GM23338 (cell line): ENCODE measurements around the gene TRIO. TPM values are rescaled to one million over a fixed set of nuclear protein-coding genes. Genes with fewer than 3 reads are reported as not detected.

Experiments used
- ATAC-seq: fragments of 200-7000 bp; cut with Tn5 transposase; 3 replicates; pipeline ENCODE4 v1.9.1; 2020
- DNase-seq: peaks from one replicate; pipeline ENCODE4 v3.0.0-alpha.2; 2015; ENCODE audit warnings: low spot score
- H2AFZ ChIP-seq: fragments of 200-600 bp; sonication (generic); 2 replicates; pipeline ENCODE4 v1.8.0; 2016; ENCODE audit warnings: antibody characterized with exemption, mild to moderate bottlenecking, moderate library complexity
- H3F3A ChIP-seq: fragments of 200-600 bp; sonication (generic); replicated peaks from 2 replicates; pipeline ENCODE4 v1.8.0; 2017; ENCODE audit warnings: antibody characterized with exemption, mixed run types, low read depth
- H3K27ac ChIP-seq: fragments of 200-600 bp; sonication (generic); 2 replicates; pipeline ENCODE4 v1.6.1; 2016; ENCODE audit warnings: low read depth
- H3K27me3 ChIP-seq: fragments of 200-600 bp; sonication (generic); 2 replicates; pipeline ENCODE4 v1.8.0; 2016; ENCODE audit warnings: mild to moderate bottlenecking, mixed run types, moderate library complexity; ENCODE audit not compliant: insufficient read depth
- H3K36me3 ChIP-seq: fragments of 200-600 bp; sonication (generic); 2 replicates; pipeline ENCODE4 v1.8.0; 2016; ENCODE audit warnings: mild to moderate bottlenecking; ENCODE audit not compliant: insufficient read depth
- H3K4me1 ChIP-seq: fragments of 200-600 bp; sonication (generic); 2 replicates; pipeline ENCODE4 v1.8.0; 2016; ENCODE audit warnings: mild to moderate bottlenecking, moderate library complexity; ENCODE audit not compliant: insufficient read depth
- H3K4me2 ChIP-seq: fragments of 200-600 bp; sonication (generic); 2 replicates; pipeline ENCODE4 v1.7.1; 2017; ENCODE audit warnings: mixed run types
- H3K4me3 ChIP-seq: fragments of 200-600 bp; sonication (generic); 2 replicates; pipeline ENCODE4 v1.6.1; 2016; ENCODE audit warnings: mixed run types
- H3K79me2 ChIP-seq: fragments of 200-600 bp; sonication (generic); replicated peaks from 2 replicates; pipeline ENCODE4 v1.8.0; 2017; ENCODE audit warnings: mild to moderate bottlenecking; ENCODE audit not compliant: insufficient read depth
- H3K9me2 ChIP-seq: fragments of 200-600 bp; sonication (generic); 2 replicates; pipeline ENCODE4 v1.8.0; 2017; ENCODE audit not compliant: insufficient read depth
- H4K20me1 ChIP-seq: fragments of 200-600 bp; sonication (generic); replicated peaks from 2 replicates; pipeline ENCODE4 v1.8.0; 2017; ENCODE audit warnings: mild to moderate bottlenecking; ENCODE audit not compliant: insufficient read depth
- H3K27ac Mint-ChIP-seq: 2 replicates; pipeline ENCODE4 v1.8.0; 2020; ENCODE audit warnings: inconsistent platforms, mild to moderate bottlenecking, moderate library complexity, mixed read lengths
- H3K27me3 Mint-ChIP-seq: 3 replicates; pipeline ENCODE4 v1.8.0; 2022; ENCODE audit warnings: low read depth, mild to moderate bottlenecking, moderate library complexity, mixed read lengths, inconsistent platforms; ENCODE audit not compliant: insufficient read depth, poor library complexity
- H3K36me3 Mint-ChIP-seq: 3 replicates; pipeline ENCODE4 v1.8.0; 2021; ENCODE audit warnings: low read depth, mild to moderate bottlenecking, inconsistent platforms, moderate library complexity, mixed read lengths
- H3K4me1 Mint-ChIP-seq: 3 replicates; pipeline ENCODE4 v1.8.0; 2020; ENCODE audit warnings: mild to moderate bottlenecking, inconsistent platforms, mixed read lengths
- H3K4me3 Mint-ChIP-seq: 3 replicates; pipeline ENCODE4 v1.8.0; 2021; ENCODE audit warnings: moderate library complexity, mild to moderate bottlenecking, inconsistent platforms, mixed read lengths
- H3K9me3 Mint-ChIP-seq: 3 replicates; pipeline ENCODE4 v1.8.0; 2020; ENCODE audit warnings: moderate library complexity, mild to moderate bottlenecking, inconsistent platforms, mixed read lengths
- CREB1 ChIP-seq: fragments of 250-450 bp; sonication (Bioruptor Pico); IDR thresholded peaks from 2 replicates; pipeline ENCODE4 v1.5.0; 2020; ENCODE audit warnings: low read depth, mild to moderate bottlenecking, moderate library complexity
- JUNB ChIP-seq: IDR thresholded peaks from one replicate; pipeline ENCODE4 v1.6.1; 2016; ENCODE audit warnings: antibody characterized with exemption; ENCODE audit not compliant: unreplicated experiment
- NANOG ChIP-seq: IDR thresholded peaks from 2 replicates; pipeline ENCODE4 v1.6.1; 2016; ENCODE audit warnings: antibody characterized with exemption, borderline replicate concordance
- POLR2AphosphoS5 ChIP-seq: IDR thresholded peaks from 2 replicates; pipeline ENCODE4 v1.6.1; 2016; ENCODE audit warnings: antibody characterized with exemption, low read depth
- STAT1 ChIP-seq: IDR thresholded peaks from one replicate; pipeline ENCODE4 v1.6.1; 2016; ENCODE audit warnings: antibody characterized with exemption; ENCODE audit not compliant: unreplicated experiment
- ZNF114 ChIP-seq: fragments of 250-450 bp; sonication (Bioruptor Pico); IDR thresholded peaks from 2 replicates; pipeline ENCODE4 v1.5.0; 2020; ENCODE audit warnings: mild to moderate bottlenecking, moderate library complexity
- ZNF331 ChIP-seq: fragments of 250-450 bp; sonication (Bioruptor Pico); IDR thresholded peaks from 2 replicates; pipeline ENCODE4 v1.5.0; 2020; ENCODE audit warnings: low read depth, mild to moderate bottlenecking, moderate library complexity
- polyA plus RNA-seq: library from polyadenylated mRNA; unstranded; fragments of >200 nt; fragmentation: Nextera tagmentation; extraction: Ambion mirVana; gene quantifications from 2 replicates; pipeline ENCODE4 v1.2.1, GENCODE V29; 2016
- total RNA-seq: library from RNA; depleted of rRNA; stranded (reverse); fragments of >200 nt; shearing (Covaris generic); gene quantifications from 2 replicates; pipeline ENCODE4 v1.2.3, GENCODE V29; 2014
- TF ChIP-seq, protein P1 (sequence below): IDR thresholded peaks from one replicate; pipeline ENCODE4 v1.6.1; 2018; ENCODE audit warnings: antibody characterized with exemption; ENCODE audit not compliant: unreplicated experiment
- TF ChIP-seq, protein P2 (sequence below): IDR thresholded peaks from 2 replicates; pipeline ENCODE4 v1.6.1; 2016; ENCODE audit warnings: antibody characterized with exemption
- TF ChIP-seq, protein P3 (sequence below), 2 experiments: fragments of 200-600 bp in 1 of 2; sonication (generic) in 1 of 2; conservative IDR thresholded peaks; 2 replicates each; pipeline versions ENCODE4 v1.5.1 to v1.6.1; 2016 to 2017; ENCODE audit warnings: antibody characterized with exemption in 2 of 2, low read depth in 2 of 2, mild to moderate bottlenecking in 2 of 2, moderate library complexity in 1 of 2

Gene TRIO
- total and polyA plus RNA-seq, 2 experiments from 2014 or later, result 13.8 to 113 TPM

DNA sequence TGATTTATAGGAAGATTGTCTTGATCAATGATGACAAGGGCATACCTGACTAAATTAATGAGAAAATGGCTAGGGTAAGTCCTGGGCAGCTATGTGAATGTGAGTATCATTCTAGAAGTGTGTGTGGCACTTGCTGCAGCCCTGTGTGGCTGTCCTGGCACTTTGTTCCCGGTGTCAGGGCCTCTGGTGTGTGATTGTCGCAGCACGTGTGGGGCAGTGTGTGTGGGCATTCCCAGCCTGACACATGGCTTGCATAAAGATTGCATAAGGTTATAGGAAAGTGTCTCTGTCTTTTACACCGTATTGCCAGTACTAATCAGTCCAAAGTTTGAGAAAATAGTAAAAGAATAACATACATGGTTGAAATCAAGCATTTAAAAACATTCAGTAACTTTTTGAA, 74.4 kb downstream of the TRIO start:
- H3K4me2 ChIP-seq, result no peak overlapping the region
- H3K4me3 ChIP-seq, result no peak overlapping the region
- ATAC-seq (no peak), DNase-seq (no peak)
- no peak overlapping the region for H2AFZ ChIP-seq
- no peak overlapping the region for H3K27ac Mint-ChIP-seq
- H3K79me2 ChIP-seq, result peaks cover 99% of the 10 kb centered on the region
- H3K4me1 ChIP-seq, result peaks cover 95% of the 10 kb centered on the region
- no peak for TF ChIP-seq CREB1 (CRISPR knock-in tag)
- peak overlapping the region; percentile 70 for H3K27ac ChIP-seq
- H3K27me3 ChIP-seq, result no peaks in the 10 kb centered on the region
- H3K4me1 Mint-ChIP-seq, result peaks cover 90% of the 10 kb centered on the region
- H3F3A ChIP-seq, result no peaks in the 10 kb centered on the region
- H4K20me1 ChIP-seq, result peaks cover 27% of the 10 kb centered on the region
- H3K27me3 Mint-ChIP-seq, result peaks cover 2% of the 10 kb centered on the region
- no peaks in the 10 kb centered on the region for H3K36me3 Mint-ChIP-seq
- H3K9me2 ChIP-seq, result peaks cover 12% of the 10 kb centered on the region
- H3K36me3 ChIP-seq, result no peaks in the 10 kb centered on the region
- no peaks in the 10 kb centered on the region for H3K9me3 Mint-ChIP-seq
- no peak overlapping the region for H3K4me3 Mint-ChIP-seq

DNA sequence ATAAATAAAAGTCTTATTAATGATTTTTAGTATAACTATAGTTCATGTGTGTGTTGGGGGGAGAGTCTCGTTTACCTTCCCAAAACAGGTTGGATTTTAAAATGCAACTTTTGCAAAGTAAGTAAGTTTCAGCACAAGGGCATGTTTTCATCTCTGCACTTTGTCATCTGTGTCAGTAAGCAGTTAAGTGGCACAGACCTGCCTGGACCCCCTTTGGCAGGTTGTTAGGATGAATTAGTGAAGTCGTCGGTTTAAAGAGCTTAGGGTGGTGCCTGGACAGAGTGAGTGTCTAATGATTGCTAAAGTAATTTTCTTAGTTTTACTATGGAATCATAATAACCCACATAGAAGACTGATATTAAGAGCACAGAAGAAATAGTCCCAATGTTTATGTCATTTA, 74.9 kb downstream of the TRIO start:
- H3K27me3 Mint-ChIP-seq, result peaks cover 2% of the 10 kb centered on the region
- no peak overlapping the region for H3K4me3 Mint-ChIP-seq
- no peaks in the 10 kb centered on the region for H3K36me3 ChIP-seq

More for the DNA sequence above, 74.9 kb downstream of the TRIO start:
- no peak for ATAC-seq
- Mint-ChIP-seq H3K36me3 (no peaks in the 10 kb centered on the region), H3K4me1 (peaks cover 90% of the 10 kb centered on the region), H3K27ac (no peak overlapping the region), H3K9me3 (no peaks in the 10 kb centered on the region)
- no peak overlapping the region for H3K27ac ChIP-seq
- H3K4me3 ChIP-seq, result no peak overlapping the region
- peaks cover 95% of the 10 kb centered on the region for H3K4me1 ChIP-seq
- no peaks in the 10 kb centered on the region for H3F3A ChIP-seq
- peaks cover 99% of the 10 kb centered on the region for H3K79me2 ChIP-seq
- TF ChIP-seq NANOG, result no peak
- TF ChIP-seq, protein P1, sequence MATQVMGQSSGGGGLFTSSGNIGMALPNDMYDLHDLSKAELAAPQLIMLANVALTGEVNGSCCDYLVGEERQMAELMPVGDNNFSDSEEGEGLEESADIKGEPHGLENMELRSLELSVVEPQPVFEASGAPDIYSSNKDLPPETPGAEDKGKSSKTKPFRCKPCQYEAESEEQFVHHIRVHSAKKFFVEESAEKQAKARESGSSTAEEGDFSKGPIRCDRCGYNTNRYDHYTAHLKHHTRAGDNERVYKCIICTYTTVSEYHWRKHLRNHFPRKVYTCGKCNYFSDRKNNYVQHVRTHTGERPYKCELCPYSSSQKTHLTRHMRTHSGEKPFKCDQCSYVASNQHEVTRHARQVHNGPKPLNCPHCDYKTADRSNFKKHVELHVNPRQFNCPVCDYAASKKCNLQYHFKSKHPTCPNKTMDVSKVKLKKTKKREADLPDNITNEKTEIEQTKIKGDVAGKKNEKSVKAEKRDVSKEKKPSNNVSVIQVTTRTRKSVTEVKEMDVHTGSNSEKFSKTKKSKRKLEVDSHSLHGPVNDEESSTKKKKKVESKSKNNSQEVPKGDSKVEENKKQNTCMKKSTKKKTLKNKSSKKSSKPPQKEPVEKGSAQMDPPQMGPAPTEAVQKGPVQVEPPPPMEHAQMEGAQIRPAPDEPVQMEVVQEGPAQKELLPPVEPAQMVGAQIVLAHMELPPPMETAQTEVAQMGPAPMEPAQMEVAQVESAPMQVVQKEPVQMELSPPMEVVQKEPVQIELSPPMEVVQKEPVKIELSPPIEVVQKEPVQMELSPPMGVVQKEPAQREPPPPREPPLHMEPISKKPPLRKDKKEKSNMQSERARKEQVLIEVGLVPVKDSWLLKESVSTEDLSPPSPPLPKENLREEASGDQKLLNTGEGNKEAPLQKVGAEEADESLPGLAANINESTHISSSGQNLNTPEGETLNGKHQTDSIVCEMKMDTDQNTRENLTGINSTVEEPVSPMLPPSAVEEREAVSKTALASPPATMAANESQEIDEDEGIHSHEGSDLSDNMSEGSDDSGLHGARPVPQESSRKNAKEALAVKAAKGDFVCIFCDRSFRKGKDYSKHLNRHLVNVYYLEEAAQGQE, result no peak
- TF ChIP-seq ZNF114, result no peak
- TF ChIP-seq JUNB, result no peak
- TF ChIP-seq, protein P2, sequence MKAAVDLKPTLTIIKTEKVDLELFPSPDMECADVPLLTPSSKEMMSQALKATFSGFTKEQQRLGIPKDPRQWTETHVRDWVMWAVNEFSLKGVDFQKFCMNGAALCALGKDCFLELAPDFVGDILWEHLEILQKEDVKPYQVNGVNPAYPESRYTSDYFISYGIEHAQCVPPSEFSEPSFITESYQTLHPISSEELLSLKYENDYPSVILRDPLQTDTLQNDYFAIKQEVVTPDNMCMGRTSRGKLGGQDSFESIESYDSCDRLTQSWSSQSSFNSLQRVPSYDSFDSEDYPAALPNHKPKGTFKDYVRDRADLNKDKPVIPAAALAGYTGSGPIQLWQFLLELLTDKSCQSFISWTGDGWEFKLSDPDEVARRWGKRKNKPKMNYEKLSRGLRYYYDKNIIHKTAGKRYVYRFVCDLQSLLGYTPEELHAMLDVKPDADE, result no peak
- TF ChIP-seq STAT1, result no peak
- no peak for TF ChIP-seq CREB1 (CRISPR knock-in tag)
- no peak for TF ChIP-seq POLR2AphosphoS5
- no peak for TF ChIP-seq ZNF331 (CRISPR knock-in tag)
- TF ChIP-seq, protein P3, sequence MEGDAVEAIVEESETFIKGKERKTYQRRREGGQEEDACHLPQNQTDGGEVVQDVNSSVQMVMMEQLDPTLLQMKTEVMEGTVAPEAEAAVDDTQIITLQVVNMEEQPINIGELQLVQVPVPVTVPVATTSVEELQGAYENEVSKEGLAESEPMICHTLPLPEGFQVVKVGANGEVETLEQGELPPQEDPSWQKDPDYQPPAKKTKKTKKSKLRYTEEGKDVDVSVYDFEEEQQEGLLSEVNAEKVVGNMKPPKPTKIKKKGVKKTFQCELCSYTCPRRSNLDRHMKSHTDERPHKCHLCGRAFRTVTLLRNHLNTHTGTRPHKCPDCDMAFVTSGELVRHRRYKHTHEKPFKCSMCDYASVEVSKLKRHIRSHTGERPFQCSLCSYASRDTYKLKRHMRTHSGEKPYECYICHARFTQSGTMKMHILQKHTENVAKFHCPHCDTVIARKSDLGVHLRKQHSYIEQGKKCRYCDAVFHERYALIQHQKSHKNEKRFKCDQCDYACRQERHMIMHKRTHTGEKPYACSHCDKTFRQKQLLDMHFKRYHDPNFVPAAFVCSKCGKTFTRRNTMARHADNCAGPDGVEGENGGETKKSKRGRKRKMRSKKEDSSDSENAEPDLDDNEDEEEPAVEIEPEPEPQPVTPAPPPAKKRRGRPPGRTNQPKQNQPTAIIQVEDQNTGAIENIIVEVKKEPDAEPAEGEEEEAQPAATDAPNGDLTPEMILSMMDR (conservative IDR thresholded peaks at IDR 0.05; ENCODE audit: low read depth in 2 of 2), result no peak
- peak overlapping the region; percentile 29; the same call in 1 of the 2 replicates for H3K4me2 ChIP-seq
- H2AFZ ChIP-seq, result no peak overlapping the region
- peaks cover 25% of the 10 kb centered on the region for H4K20me1 ChIP-seq
- no peaks in the 10 kb centered on the region for H3K27me3 ChIP-seq
- peaks cover 12% of the 10 kb centered on the region for H3K9me2 ChIP-seq
- DNase-seq, result no peak
